HFF-Myc (cell line): Measurements from ENCODE around the gene ZNF407.
A peak's percentile ranks its signal among the peaks of the same experiment; 100 is the strongest.

Experiments used
- DNase-seq: peaks from one replicate; pipeline ENCODE4 v3.0.0-alpha.2; 2011; ENCODE audit warnings: low read depth; ENCODE audit errors: extremely low read depth
- H3K4me3 ChIP-seq: replicated peaks from 2 replicates; pipeline ENCODE4 v1.5.1; 2011; ENCODE audit warnings: low read depth, mild to moderate bottlenecking, control low read depth, low read length
- TF ChIP-seq, protein P1 (sequence below): IDR thresholded peaks from 2 replicates; pipeline ENCODE4 v1.5.1; 2012; ENCODE audit warnings: mild to moderate bottlenecking, low read depth, low read length, control low read depth; ENCODE audit errors: missing control alignments

The ZNF407 gene

GRCh38 chr18:74803769-74804168 lies 206.1 kb downstream of the ZNF407 start:
- no peak overlapping the region for H3K4me3 ChIP-seq
- TF ChIP-seq, protein P1, sequence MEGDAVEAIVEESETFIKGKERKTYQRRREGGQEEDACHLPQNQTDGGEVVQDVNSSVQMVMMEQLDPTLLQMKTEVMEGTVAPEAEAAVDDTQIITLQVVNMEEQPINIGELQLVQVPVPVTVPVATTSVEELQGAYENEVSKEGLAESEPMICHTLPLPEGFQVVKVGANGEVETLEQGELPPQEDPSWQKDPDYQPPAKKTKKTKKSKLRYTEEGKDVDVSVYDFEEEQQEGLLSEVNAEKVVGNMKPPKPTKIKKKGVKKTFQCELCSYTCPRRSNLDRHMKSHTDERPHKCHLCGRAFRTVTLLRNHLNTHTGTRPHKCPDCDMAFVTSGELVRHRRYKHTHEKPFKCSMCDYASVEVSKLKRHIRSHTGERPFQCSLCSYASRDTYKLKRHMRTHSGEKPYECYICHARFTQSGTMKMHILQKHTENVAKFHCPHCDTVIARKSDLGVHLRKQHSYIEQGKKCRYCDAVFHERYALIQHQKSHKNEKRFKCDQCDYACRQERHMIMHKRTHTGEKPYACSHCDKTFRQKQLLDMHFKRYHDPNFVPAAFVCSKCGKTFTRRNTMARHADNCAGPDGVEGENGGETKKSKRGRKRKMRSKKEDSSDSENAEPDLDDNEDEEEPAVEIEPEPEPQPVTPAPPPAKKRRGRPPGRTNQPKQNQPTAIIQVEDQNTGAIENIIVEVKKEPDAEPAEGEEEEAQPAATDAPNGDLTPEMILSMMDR, result no peak
- no peak for DNase-seq

- no peak overlapping the region for H3K4me3 ChIP-seq
- no peak for DNase-seq
Observed at GRCh38 chr18:74804677-74805076, 207.0 kb downstream of the ZNF407 start.

GRCh38 chr18:74806073-74806472 lies 208.4 kb downstream of the ZNF407 start:
- no peak for DNase-seq
- no peak overlapping the region for H3K4me3 ChIP-seq
- TF ChIP-seq, protein P1, result no peak

More at GRCh38 chr18:74804677-74805076, 207.0 kb downstream of the ZNF407 start:
- TF ChIP-seq, protein P1, result no peak

DNA sequence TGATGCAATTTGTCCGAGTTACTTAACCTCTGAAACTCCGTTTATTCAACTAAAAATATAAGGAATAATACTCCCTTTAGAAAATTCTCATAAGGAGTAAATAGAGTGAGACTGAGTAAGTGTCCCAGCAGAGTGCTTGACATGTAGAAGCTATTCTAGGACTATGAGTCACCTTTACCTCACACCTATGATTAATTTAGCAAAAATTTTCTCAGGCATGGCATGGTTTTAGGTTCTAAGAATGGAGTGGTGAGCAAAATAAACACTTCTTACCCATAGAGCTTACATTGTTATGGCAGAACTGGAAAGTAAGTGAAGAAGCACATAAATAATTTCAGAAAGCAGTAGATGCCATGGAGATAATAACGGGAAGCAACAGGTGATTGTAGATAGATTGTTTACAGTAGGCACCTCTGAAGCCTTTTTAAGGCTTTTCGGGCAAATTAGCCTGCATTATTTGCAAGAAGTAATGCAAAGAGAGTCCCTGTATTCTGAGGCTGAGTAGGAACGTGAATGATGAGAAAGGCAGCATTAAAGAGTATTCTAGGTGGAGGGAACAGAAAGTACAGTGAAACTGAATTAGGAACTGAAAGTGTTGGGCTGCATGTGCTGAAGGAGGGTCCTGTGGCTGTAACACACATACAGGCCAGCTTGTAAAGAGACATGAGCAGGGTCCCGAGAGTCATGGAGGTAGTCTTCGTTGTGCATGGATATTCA lies 209.2 kb downstream of the ZNF407 start:
- H3K4me3 ChIP-seq, result no peak overlapping the region
- TF ChIP-seq, protein P1, result no peak
- peak; percentile 36 for DNase-seq

GRCh38 chr18:74817576-74817975 lies 219.9 kb downstream of the ZNF407 start:
- DNase-seq, result no peak
- TF ChIP-seq, protein P1, result no peak

GRCh38 chr18:74818516-74819175 lies 221.0 kb downstream of the ZNF407 start:
- no peak overlapping the region for H3K4me3 ChIP-seq
- DNase-seq, result no peak
- TF ChIP-seq, protein P1, result no peak

More at GRCh38 chr18:74817576-74817975, 219.9 kb downstream of the ZNF407 start:
- no peak overlapping the region for H3K4me3 ChIP-seq
